Uterus (tissue), 2 donors: ENCODE results near the gene TAF12.

Experiments
- POLR2A ChIP-seq, 2 donors: fragments of 450-650 bp; IDR thresholded peaks; one replicate each; pipeline ENCODE4 v1.6.1; 2016; ENCODE audit warnings: antibody characterized with exemption in 2 of 2, mild to moderate bottlenecking in 1 of 2, moderate library complexity in 1 of 2
- TF ChIP-seq, protein P1 (sequence below), 4 experiments: fragments of 200-600 bp in 2 of 4; fragments of 450-650 bp in 2 of 4; sonication (generic) in 2 of 4; IDR thresholded peaks; one replicate each; pipeline ENCODE4 v1.5.1; 2016 to 2019; ENCODE audit warnings: antibody characterized with exemption in 4 of 4, mild to moderate bottlenecking in 2 of 4, moderate library complexity in 1 of 4

DNA sequence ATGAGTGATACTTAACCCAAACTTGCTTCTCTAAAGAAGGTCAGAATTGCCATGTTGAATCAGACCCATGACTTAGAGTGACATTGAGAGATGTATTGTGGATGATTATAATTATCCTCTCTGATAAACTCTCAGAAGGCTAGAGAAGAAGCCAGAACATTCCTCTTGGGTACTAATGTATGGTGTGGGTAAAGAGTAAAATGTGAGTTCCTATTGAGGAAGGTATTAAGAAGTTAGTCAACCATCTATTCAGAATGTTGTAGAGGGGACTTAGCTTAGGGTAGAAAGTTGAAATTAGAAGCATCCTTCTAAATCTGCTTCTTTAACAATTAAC, 33.0 kb upstream of the TAF12 start:
- TF ChIP-seq, protein P1, sequence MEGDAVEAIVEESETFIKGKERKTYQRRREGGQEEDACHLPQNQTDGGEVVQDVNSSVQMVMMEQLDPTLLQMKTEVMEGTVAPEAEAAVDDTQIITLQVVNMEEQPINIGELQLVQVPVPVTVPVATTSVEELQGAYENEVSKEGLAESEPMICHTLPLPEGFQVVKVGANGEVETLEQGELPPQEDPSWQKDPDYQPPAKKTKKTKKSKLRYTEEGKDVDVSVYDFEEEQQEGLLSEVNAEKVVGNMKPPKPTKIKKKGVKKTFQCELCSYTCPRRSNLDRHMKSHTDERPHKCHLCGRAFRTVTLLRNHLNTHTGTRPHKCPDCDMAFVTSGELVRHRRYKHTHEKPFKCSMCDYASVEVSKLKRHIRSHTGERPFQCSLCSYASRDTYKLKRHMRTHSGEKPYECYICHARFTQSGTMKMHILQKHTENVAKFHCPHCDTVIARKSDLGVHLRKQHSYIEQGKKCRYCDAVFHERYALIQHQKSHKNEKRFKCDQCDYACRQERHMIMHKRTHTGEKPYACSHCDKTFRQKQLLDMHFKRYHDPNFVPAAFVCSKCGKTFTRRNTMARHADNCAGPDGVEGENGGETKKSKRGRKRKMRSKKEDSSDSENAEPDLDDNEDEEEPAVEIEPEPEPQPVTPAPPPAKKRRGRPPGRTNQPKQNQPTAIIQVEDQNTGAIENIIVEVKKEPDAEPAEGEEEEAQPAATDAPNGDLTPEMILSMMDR (IDR thresholded peaks at IDR 0.05) = no peak
- TF ChIP-seq POLR2A (IDR thresholded peaks at IDR 0.05) = no peak
